ENCODE data around the gene EHMT1.

GRCh38 chr9:137784641-137785513 is 166.1 kb downstream of the EHMT1 start:
- no peak for TF ChIP-seq PPARA (CRISPR knock-in tag; IDR thresholded peaks at IDR 0.05; ENCODE audit: borderline replicate concordance)
- no peak for TF ChIP-seq TCF4 (CRISPR knock-in tag; IDR thresholded peaks at IDR 0.05; ENCODE audit: borderline replicate concordance)
- no peak for TF ChIP-seq RARB (CRISPR knock-in tag; IDR thresholded peaks at IDR 0.05)
- TF ChIP-seq ARNTL (CRISPR knock-in tag; IDR thresholded peaks at IDR 0.05; ENCODE audit: borderline replicate concordance, low read depth), result no peak
- TF ChIP-seq ZNF565 (CRISPR knock-in tag; conservative IDR thresholded peaks at IDR 0.05; ENCODE audit: low read depth), result no peak
- no peak for TF ChIP-seq CSRNP3 (CRISPR knock-in tag; IDR thresholded peaks at IDR 0.05)
